OCI-LY7 (cell line): Measurements from ENCODE around the gene ZNF23. TPM values are rescaled to one million over a fixed set of nuclear protein-coding genes. Genes with fewer than 3 reads are reported as not detected.
A peak's percentile ranks its signal among the peaks of the same experiment; 100 is the strongest.

Experiments used
- BruUV-seq: library from RNA; stranded (reverse); fragments of 400-500 nt; replicated peaks from 2 replicates; lab custom pipeline; 2021; lab: Mats Ljungman, UMichigan
- CTCF ChIA-PET: fragments of 300-600 bp; sonication (Branson Sonifier 250); formaldehyde crosslinking; loops from one replicate; lab custom pipeline; 2022; ENCODE audit warnings: antibody characterized with exemption; ENCODE audit not compliant: unreplicated experiment; lab: Charles Lee
- POLR2A ChIA-PET: fragments of 300-600 bp; sonication (Branson Sonifier 250); formaldehyde crosslinking; loops from one replicate; lab custom pipeline; 2022; ENCODE audit warnings: antibody characterized with exemption; lab: Charles Lee
- DNase-seq: peaks from one replicate; pipeline ENCODE4 v3.0.0-alpha.2; 2015; ENCODE audit warnings: low spot score
- H2AFZ ChIP-seq: fragments of 200-600 bp; sonication (generic), shearing (Covaris generic); 2 replicates; pipeline ENCODE4 v1.6.1; 2014; ENCODE audit warnings: mild to moderate bottlenecking, antibody characterized with exemption, low read length, moderate library complexity
- H3K27ac ChIP-seq: fragments of 200-600 bp; sonication (generic); 2 replicates; pipeline ENCODE4 v1.5.1; 2014; ENCODE audit warnings: mixed run types, low read depth, mild to moderate bottlenecking, moderate library complexity, low read length, inconsistent platforms; ENCODE audit not compliant: poor library complexity, severe bottlenecking
- H3K36me3 ChIP-seq: fragments of 200-600 bp; sonication (generic); 2 replicates; pipeline ENCODE4 v1.6.1; 2014; ENCODE audit warnings: mild to moderate bottlenecking, antibody characterized with exemption, low read length, moderate library complexity, mixed read lengths; ENCODE audit not compliant: insufficient read depth
- H3K4me1 ChIP-seq: fragments of 200-600 bp; sonication (generic); 2 replicates; pipeline ENCODE4 v1.5.1; 2014; ENCODE audit warnings: mild to moderate bottlenecking, low read length; ENCODE audit not compliant: insufficient read depth, poor library complexity, severe bottlenecking
- H3K4me2 ChIP-seq: fragments of 200-600 bp; sonication (generic); 2 replicates; pipeline ENCODE4 v1.6.1; 2014; ENCODE audit warnings: mild to moderate bottlenecking, low read length
- H3K4me3 ChIP-seq: fragments of 200-600 bp; sonication (generic); 2 replicates; pipeline ENCODE4 v1.5.1; 2014; ENCODE audit warnings: mild to moderate bottlenecking, low read depth, low read length; ENCODE audit not compliant: poor library complexity, severe bottlenecking
- H3K79me2 ChIP-seq: fragments of 200-600 bp; sonication (generic); 2 replicates; pipeline ENCODE4 v1.6.1; 2016; ENCODE audit warnings: low read depth, mild to moderate bottlenecking, low read length, moderate library complexity, mixed read lengths; ENCODE audit not compliant: insufficient read depth
- H3K9me2 ChIP-seq: fragments of 200-600 bp; sonication (generic); 2 replicates; pipeline ENCODE4 v1.6.1; 2016; ENCODE audit warnings: mild to moderate bottlenecking, low read length, mixed read lengths; ENCODE audit not compliant: insufficient read depth
- H3K9me3 ChIP-seq: fragments of 200-600 bp; sonication (generic); 2 replicates; pipeline ENCODE4 v1.6.1; 2014; ENCODE audit warnings: mild to moderate bottlenecking, mixed run types, low read length, mixed read lengths
- H4K20me1 ChIP-seq: fragments of 200-600 bp; sonication (generic); 2 replicates; pipeline ENCODE4 v1.6.1; 2014; ENCODE audit warnings: mild to moderate bottlenecking, antibody characterized with exemption, low read length, moderate library complexity, mixed read lengths; ENCODE audit not compliant: insufficient read depth
- CTCF ChIP-seq: fragments of 200-600 bp; sonication (generic); conservative IDR thresholded peaks from 2 replicates; pipeline ENCODE4 v1.5.1; 2014; ENCODE audit warnings: mild to moderate bottlenecking, antibody characterized with exemption, low read length, moderate library complexity, mixed read lengths
- EZH2phosphoT487 ChIP-seq: fragments of 200-600 bp; sonication (generic); IDR thresholded peaks from 2 replicates; pipeline ENCODE4 v1.6.1; 2018; ENCODE audit warnings: low read depth, borderline replicate concordance, mild to moderate bottlenecking, mixed run types, antibody characterized with exemption, low read length, moderate library complexity, mixed read lengths
- intact Hi-C: fragments of 100-400 bp; cut with micrococcal nuclease; formaldehyde crosslinking; loops from one replicate; pipeline ENCODE4 v1.10.0; 2022; ENCODE audit not compliant: unreplicated experiment
- total RNA-seq, 2 experiments: library from RNA; depleted of rRNA in 1 of 2; stranded (reverse); fragments of >200 nt in 1 of 2; shearing (Covaris generic) in 1 of 2; gene quantifications; 2 replicates each; pipeline ENCODE4 v1.2.3, GENCODE V29; 2014 to 2022

Gene ZNF23
- total RNA-seq, 2 experiments from 2014 or later: 7.4 to 11.8 TPM

- Histone ChIP-seq H3K9me3 (no peaks in the 10 kb centered on the region), H3K4me2 (no peak overlapping the region), H3K4me3 (no peak overlapping the region), H3K79me2 (peaks cover 23% of the 10 kb centered on the region; the same call in 1 of the 2 replicates), H3K27ac (no peak overlapping the region), H3K4me1 (peaks cover 11% of the 10 kb centered on the region), H2AFZ (no peak overlapping the region), H3K9me2 (no peaks in the 10 kb centered on the region), H3K36me3 (peaks cover 8% of the 10 kb centered on the region; the same call in 1 of the 2 replicates), H4K20me1 (no peaks in the 10 kb centered on the region)
- CTCF ChIA-PET: no interaction called here
- no peak for TF ChIP-seq EZH2phosphoT487
- no peak for TF ChIP-seq CTCF
- DNase-seq: no peak
- BruUV-seq: no TSS peak
- POLR2A ChIA-PET: no interaction called here
- intact Hi-C loops: no loop called here
Observed at GRCh38 chr16:71456801-71457200, 5.2 kb downstream of the ZNF23 start.

GRCh38 chr16:71453036-71453435 is 9.0 kb downstream of the ZNF23 start:
- H3K4me3 ChIP-seq: no peak overlapping the region
- H3K27ac ChIP-seq: no peak overlapping the region
- no TSS peak for BruUV-seq
- H3K4me1 ChIP-seq: no peaks in the 10 kb centered on the region
- no peak overlapping the region for H3K4me2 ChIP-seq
- no peaks in the 10 kb centered on the region for H3K9me2 ChIP-seq
- TF ChIP-seq EZH2phosphoT487: no peak
- no peak for TF ChIP-seq CTCF
- peaks cover 45% of the 10 kb centered on the region for H3K36me3 ChIP-seq
- no peaks in the 10 kb centered on the region for H4K20me1 ChIP-seq
- H2AFZ ChIP-seq: no peak overlapping the region
- intact Hi-C loops: no loop called here
- DNase-seq: no peak
- no peaks in the 10 kb centered on the region; the same call in 1 of the 2 replicates for H3K9me3 ChIP-seq
- CTCF ChIA-PET: no interaction called here
- H3K79me2 ChIP-seq: no peaks in the 10 kb centered on the region
- POLR2A ChIA-PET: interaction anchor here (1.2 kb wide), 1 partner anchor 9 kb away, joined by 3 read pairs; the partner anchor contains the start of gene ZNF23

- intact Hi-C loops: no loop called here
- CTCF ChIA-PET: no interaction called here
- Histone ChIP-seq H3K4me1 (no peaks in the 10 kb centered on the region), H4K20me1 (no peaks in the 10 kb centered on the region), H3K9me3 (no peaks in the 10 kb centered on the region; the same call in 1 of the 2 replicates), H3K27ac (no peak overlapping the region), H2AFZ (no peak overlapping the region), H3K9me2 (no peaks in the 10 kb centered on the region), H3K4me2 (no peak overlapping the region), H3K79me2 (no peaks in the 10 kb centered on the region), H3K4me3 (no peak overlapping the region), H3K36me3 (peaks cover 51% of the 10 kb centered on the region)
- POLR2A ChIA-PET: no interaction called here
- TF ChIP-seq EZH2phosphoT487: no peak
- no peak for TF ChIP-seq CTCF
- BruUV-seq: TSS peak; percentile 61
- no peak for DNase-seq
Observed at GRCh38 chr16:71449020-71449419, 13.0 kb downstream of the ZNF23 start.
